ENCODE measurements around the gene KCNE3.

DNA sequence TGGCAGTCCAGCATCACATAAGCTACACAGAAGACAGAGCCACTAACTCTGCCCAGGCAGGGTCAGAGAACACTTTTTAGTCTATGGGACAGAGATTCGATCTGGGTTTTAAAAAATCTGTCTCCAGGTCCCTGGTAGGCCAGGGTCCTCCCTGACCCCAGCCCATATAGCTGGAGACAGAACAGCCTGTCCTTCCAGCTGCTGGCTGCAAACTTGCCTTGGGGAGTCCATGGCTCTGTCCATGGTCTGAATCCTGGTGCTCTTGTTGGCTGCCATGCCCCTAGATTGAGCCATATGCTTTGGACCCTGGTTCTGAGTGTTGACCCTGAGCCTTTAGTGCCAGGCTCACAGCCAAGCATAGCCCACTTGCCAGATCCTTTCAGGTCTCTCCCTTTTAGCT is 39.5 kb upstream of the KCNE3 start:
- TF ChIP-seq, protein P1, sequence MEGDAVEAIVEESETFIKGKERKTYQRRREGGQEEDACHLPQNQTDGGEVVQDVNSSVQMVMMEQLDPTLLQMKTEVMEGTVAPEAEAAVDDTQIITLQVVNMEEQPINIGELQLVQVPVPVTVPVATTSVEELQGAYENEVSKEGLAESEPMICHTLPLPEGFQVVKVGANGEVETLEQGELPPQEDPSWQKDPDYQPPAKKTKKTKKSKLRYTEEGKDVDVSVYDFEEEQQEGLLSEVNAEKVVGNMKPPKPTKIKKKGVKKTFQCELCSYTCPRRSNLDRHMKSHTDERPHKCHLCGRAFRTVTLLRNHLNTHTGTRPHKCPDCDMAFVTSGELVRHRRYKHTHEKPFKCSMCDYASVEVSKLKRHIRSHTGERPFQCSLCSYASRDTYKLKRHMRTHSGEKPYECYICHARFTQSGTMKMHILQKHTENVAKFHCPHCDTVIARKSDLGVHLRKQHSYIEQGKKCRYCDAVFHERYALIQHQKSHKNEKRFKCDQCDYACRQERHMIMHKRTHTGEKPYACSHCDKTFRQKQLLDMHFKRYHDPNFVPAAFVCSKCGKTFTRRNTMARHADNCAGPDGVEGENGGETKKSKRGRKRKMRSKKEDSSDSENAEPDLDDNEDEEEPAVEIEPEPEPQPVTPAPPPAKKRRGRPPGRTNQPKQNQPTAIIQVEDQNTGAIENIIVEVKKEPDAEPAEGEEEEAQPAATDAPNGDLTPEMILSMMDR (conservative IDR thresholded peaks at IDR 0.05) = no peak
- no peak for TF ChIP-seq EZH2 (IDR thresholded peaks at IDR 0.05; ENCODE audit: low read depth)
